Fibroblast of lung (primary cell): Measurements from ENCODE around the gene MAP3K4.

Experiments used
- EZH2 ChIP-seq: IDR thresholded peaks from 2 replicates; pipeline ENCODE4 v1.5.1; 2012; ENCODE audit warnings: low read length, control low read depth, mild to moderate bottlenecking; ENCODE audit errors: missing control alignments
- TF ChIP-seq, protein P1 (sequence below), 2 donors: IDR thresholded peaks in 1 of 2; conservative IDR thresholded peaks in 1 of 2; 1 replicate in 1 of 2; 2 replicates in 1 of 2; pipeline ENCODE4 v1.5.1; 2011 to 2012; ENCODE audit warnings: low read length in 2 of 2, control low read depth in 1 of 2, inconsistent platforms in 1 of 2, low read depth in 1 of 2, mild to moderate bottlenecking in 1 of 2

DNA sequence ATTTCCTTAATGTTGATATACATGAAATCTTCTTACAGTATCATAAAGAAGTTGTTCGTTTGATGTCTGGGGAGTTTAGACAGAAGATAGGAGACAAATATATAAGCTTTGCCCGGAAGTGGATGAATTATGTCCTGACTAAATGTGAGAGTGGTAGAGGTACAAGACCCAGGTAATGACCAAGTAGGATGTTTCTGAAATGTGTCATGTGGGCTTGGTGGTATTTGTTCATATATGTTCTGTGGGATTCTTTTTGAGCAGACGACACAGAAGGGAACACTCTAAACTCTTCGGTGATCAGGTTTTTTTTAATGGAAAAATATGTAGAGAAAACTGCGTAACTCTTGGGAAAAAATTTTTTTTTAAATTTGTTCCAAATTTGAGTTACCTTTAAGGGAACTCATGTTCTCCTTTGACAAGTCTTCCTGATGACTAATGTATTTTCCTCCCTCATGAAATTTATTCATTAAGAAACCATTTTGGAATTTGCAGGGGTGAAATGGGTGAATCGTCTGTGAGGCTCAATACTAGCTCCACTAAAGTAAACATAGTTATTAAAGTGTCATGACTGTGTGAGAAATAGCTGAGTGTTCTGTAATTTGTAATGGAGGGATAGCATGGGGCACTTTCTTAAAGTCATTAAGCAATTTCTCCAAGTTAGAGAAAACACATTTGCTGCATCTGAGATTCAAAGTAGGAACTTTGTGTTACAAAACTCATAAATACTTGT lies 100.6 kb downstream of the MAP3K4 start:
- TF ChIP-seq, protein P1, sequence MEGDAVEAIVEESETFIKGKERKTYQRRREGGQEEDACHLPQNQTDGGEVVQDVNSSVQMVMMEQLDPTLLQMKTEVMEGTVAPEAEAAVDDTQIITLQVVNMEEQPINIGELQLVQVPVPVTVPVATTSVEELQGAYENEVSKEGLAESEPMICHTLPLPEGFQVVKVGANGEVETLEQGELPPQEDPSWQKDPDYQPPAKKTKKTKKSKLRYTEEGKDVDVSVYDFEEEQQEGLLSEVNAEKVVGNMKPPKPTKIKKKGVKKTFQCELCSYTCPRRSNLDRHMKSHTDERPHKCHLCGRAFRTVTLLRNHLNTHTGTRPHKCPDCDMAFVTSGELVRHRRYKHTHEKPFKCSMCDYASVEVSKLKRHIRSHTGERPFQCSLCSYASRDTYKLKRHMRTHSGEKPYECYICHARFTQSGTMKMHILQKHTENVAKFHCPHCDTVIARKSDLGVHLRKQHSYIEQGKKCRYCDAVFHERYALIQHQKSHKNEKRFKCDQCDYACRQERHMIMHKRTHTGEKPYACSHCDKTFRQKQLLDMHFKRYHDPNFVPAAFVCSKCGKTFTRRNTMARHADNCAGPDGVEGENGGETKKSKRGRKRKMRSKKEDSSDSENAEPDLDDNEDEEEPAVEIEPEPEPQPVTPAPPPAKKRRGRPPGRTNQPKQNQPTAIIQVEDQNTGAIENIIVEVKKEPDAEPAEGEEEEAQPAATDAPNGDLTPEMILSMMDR (conservative IDR thresholded peaks at IDR 0.05 in 1 of 2, IDR thresholded peaks at IDR 0.05 in 1 of 2; ENCODE audit: low read depth in 1 of 2, low read length in 2 of 2), result no peak
- no peak for TF ChIP-seq EZH2
